DMS 273 (cell line): ENCODE results near the gene KRTAP10-11.

ENCODE experiments used
- DNase-seq: peaks from one replicate; lab custom pipeline; 2025; ENCODE audit not compliant: unreplicated experiment; lab: John Stamatoyannopoulos, UW

The KRTAP10-11 gene

GRCh38 chr21:44694776-44695175 is 48.6 kb downstream of the KRTAP10-11 start:
- DNase-seq = no peak

GRCh38 chr21:44695184-44695583 is 49.0 kb downstream of the KRTAP10-11 start:
- no peak for DNase-seq

DNA sequence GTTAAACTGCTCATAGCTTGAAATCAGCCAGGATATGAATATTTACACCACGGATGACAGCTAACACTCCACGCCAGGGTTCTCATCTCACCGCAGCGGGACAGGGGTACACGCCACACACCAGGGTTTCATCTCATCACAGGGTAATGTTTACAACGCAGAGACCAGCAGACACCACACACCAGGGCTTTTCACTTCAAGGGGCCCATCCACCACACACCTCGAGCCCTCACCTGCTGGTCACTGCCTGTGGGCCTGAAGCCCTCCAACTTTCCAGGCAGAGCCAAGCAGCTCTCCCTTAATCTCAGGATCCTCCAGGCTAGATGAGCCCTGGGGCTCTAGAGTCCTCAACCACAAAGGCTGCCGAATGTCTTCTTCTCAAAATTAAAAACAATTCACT is 49.4 kb downstream of the KRTAP10-11 start:
- DNase-seq = no peak

- DNase-seq = no peak
Measured at GRCh38 chr21:44696572-44696971, 50.4 kb downstream of the KRTAP10-11 start.
